Heart left ventricle (tissue), 13 donors: Measurements from ENCODE around the gene TBX10.

ENCODE experiments used
- CTCF ChIP-seq, 12 donors: fragments of 200-600 bp; sonication (generic) in 4 of 12; IDR thresholded peaks; one replicate each; pipeline versions ENCODE4 v1.5.0 to v1.8.0; 2018 to 2022; ENCODE audit warnings: antibody characterized with exemption in 12 of 12, mild to moderate bottlenecking in 5 of 12
- POLR2A ChIP-seq, 2 donors: fragments of 450-650 bp; IDR thresholded peaks; one replicate each; pipeline ENCODE4 v1.6.1; 2017; ENCODE audit warnings: antibody characterized with exemption in 2 of 2, mild to moderate bottlenecking in 2 of 2, moderate library complexity in 2 of 2
- donor health status: ischemic (EF 13 %, LVEDD 7.1; RV severe dilation, severe dysfunction).
- donor health status: DM: no; HTN: yes; CAD: no.
- donor health status: DM: no; HTN: no; CAD: no.
- donor health status: ischemic (EF 25% LVEDD 6.9; RV normal size, moderate dysfunction).
- donor health status: ischemic (EF 25% LVEDD 5.7; RV mildly dilated, moderate dysfunction).
- donor health status: ischemic (EF 35%, LVEDD 5.7; RV mildly dilated, moderate dysfunction).
- donor health status: nonischemic (EF 11% LVEDD 7.7; RV severe dilation, severe dysfunction).
- donor health status: DM: yes; HTN: yes; CAD: no.
- donor health status: PGD.
- donor health status: ischemic (EF 29% LVEDD 5.4; RV normal size, mild dysfunction).
- donor health status: nonischemic (EF 23%, LVEDD 6.1; RV moderate dilation, normal function).

- TF ChIP-seq CTCF (IDR thresholded peaks at IDR 0.05) (no peak), POLR2A (IDR thresholded peaks at IDR 0.05) (no peak)
These were observed 28.1 kb upstream of the TBX10 start for GRCh38 chr11:67667490-67668191.
